HCT116 (cell line): ENCODE data around the gene PLD3. TPM values are rescaled to one million over a fixed set of nuclear protein-coding genes. Genes with fewer than 3 reads are reported as not detected.

ENCODE experiments used
- ATAC-seq: fragments of 200-7000 bp; cut with Tn5 transposase; 2 replicates; pipeline ENCODE4 v1.9.1; 2020; ENCODE audit warnings: mild to moderate bottlenecking, moderate library complexity
- BruUV-seq: library from RNA; stranded (reverse); fragments of 400-500 nt; replicated peaks from 2 replicates; lab custom pipeline; 2021; lab: Mats Ljungman, UMichigan
- CTCF ChIA-PET: fragments of 300-600 bp; sonication (Branson Sonifier 250); formaldehyde crosslinking; loops from one replicate; lab custom pipeline; 2021; ENCODE audit warnings: antibody characterized with exemption; lab: Charles Lee
- POLR2A ChIA-PET: fragments of 300-600, 350-600 bp; sonication (Branson Sonifier 250); formaldehyde crosslinking; loops from one replicate; lab custom pipeline; 2021; ENCODE audit warnings: antibody characterized with exemption; lab: Charles Lee
- RAD21 ChIA-PET, 2 experiments: fragments of 300-600 bp; sonication (Branson Sonifier 250); formaldehyde crosslinking; loops; one replicate each; lab custom pipeline; 2023; ENCODE audit warnings: low total read pairs in 2 of 2; ENCODE audit not compliant: uncharacterized antibody in 2 of 2, unreplicated experiment in 2 of 2, low non-redundant PET in 1 of 2; lab: Charles Lee
- DNase-seq: peaks from one replicate; pipeline ENCODE4 v3.0.0-alpha.2; 2010; ENCODE audit warnings: low read depth, low spot score
- H2AFZ ChIP-seq: fragments of 200-600 bp; shearing (Covaris generic), sonication (generic); 2 replicates; pipeline ENCODE4 v1.6.1; 2017; ENCODE audit warnings: low read depth, mixed run types, mixed read lengths, antibody characterized with exemption, low read length; ENCODE audit not compliant: poor library complexity, severe bottlenecking
- H3K27ac ChIP-seq: 2 replicates; pipeline ENCODE4 v1.5.1; 2012; ENCODE audit warnings: low read depth, low read length
- H3K27me3 ChIP-seq: fragments of 200-600 bp; sonication (generic); 2 replicates; pipeline ENCODE4 v1.6.1; 2016; ENCODE audit warnings: mixed run types, low read length, mixed read lengths; ENCODE audit not compliant: insufficient read depth
- H3K36me3 ChIP-seq, 2 experiments: fragments of 200-500 bp in 1 of 2; fragments of 200-600 bp in 1 of 2; sonication (Bioruptor generic) in 1 of 2; sonication (generic) in 1 of 2; 2 replicates each; pipeline versions ENCODE4 v1.5.1 to v1.6.1; 2014 to 2016; ENCODE audit warnings: low read length in 2 of 2, inconsistent platforms in 1 of 2, mixed read lengths in 1 of 2, mixed run types in 1 of 2; ENCODE audit not compliant: insufficient read depth in 2 of 2, control insufficient read depth in 1 of 2
- H3K4me1 ChIP-seq, 2 experiments: fragments of 200-600 bp in 1 of 2; sonication (generic) in 1 of 2; 2 replicates each; pipeline versions ENCODE4 v1.5.1 to v1.6.1; 2012 to 2017; ENCODE audit warnings: low read length in 2 of 2, inconsistent platforms in 1 of 2, mild to moderate bottlenecking in 1 of 2, mixed read lengths in 1 of 2, mixed run types in 1 of 2, moderate library complexity in 1 of 2; ENCODE audit not compliant: insufficient read depth in 2 of 2, control insufficient read depth in 1 of 2
- H3K4me2 ChIP-seq: fragments of 200-600 bp; sonication (generic); 2 replicates; pipeline ENCODE4 v1.6.1; 2017; ENCODE audit warnings: mixed run types, low read length, mixed read lengths
- H3K4me3 ChIP-seq, 2 experiments: fragments of 200-600 bp in 1 of 2; sonication (generic) in 1 of 2; replicated peaks in 1 of 2; 2 replicates each; pipeline ENCODE4 v1.5.1; 2011 to 2016; ENCODE audit warnings: low read length in 2 of 2, control low read depth in 1 of 2, low read depth in 1 of 2, mild to moderate bottlenecking in 1 of 2, mixed read lengths in 1 of 2, mixed run types in 1 of 2
- H3K79me2 ChIP-seq: fragments of 200-600 bp; sonication (generic); 2 replicates; pipeline ENCODE4 v1.6.1; 2017; ENCODE audit warnings: mild to moderate bottlenecking, mixed run types, low read length, moderate library complexity, mixed read lengths; ENCODE audit not compliant: insufficient read depth
- H3K9ac ChIP-seq: fragments of 200-600 bp; sonication (generic); 2 replicates; pipeline ENCODE4 v1.6.1; 2016; ENCODE audit warnings: low read length, mixed read lengths
- H3K9me2 ChIP-seq: fragments of 200-600 bp; sonication (generic), shearing (Covaris generic); 2 replicates; pipeline ENCODE4 v1.6.1; 2017; ENCODE audit warnings: mixed run types, mild to moderate bottlenecking, moderate library complexity; ENCODE audit not compliant: insufficient read depth
- H3K9me3 ChIP-seq, 2 experiments: fragments of 200-500 bp in 1 of 2; fragments of 200-600 bp in 1 of 2; sonication (Bioruptor generic) in 1 of 2; sonication (generic) in 1 of 2; 2 replicates each; pipeline ENCODE4 v1.6.1; 2014 to 2017; ENCODE audit warnings: low read length in 2 of 2, mixed read lengths in 2 of 2, inconsistent platforms in 1 of 2, low read depth in 1 of 2, mild to moderate bottlenecking in 1 of 2, mixed run types in 1 of 2, moderate library complexity in 1 of 2; ENCODE audit not compliant: control insufficient read depth in 1 of 2, insufficient read depth in 1 of 2
- H4K20me1 ChIP-seq: fragments of 200-600 bp; sonication (generic), shearing (Covaris generic); 2 replicates; pipeline ENCODE4 v1.6.1; 2017; ENCODE audit warnings: mixed run types, mild to moderate bottlenecking, moderate library complexity; ENCODE audit not compliant: insufficient read depth
- CEBPB ChIP-seq: IDR thresholded peaks from 2 replicates; pipeline ENCODE4 v1.6.1; 2012; ENCODE audit warnings: low read depth
- CTCF ChIP-seq, 3 experiments: fragments of 200-600 bp in 1 of 3; sonication (generic) in 1 of 3; IDR thresholded peaks in 2 of 3; conservative IDR thresholded peaks in 1 of 3; 2 replicates each; pipeline ENCODE4 v1.5.1; 2012 to 2017; ENCODE audit warnings: low read depth in 2 of 3, low read length in 2 of 3, antibody characterized with exemption in 1 of 3, borderline replicate concordance in 1 of 3, control low read depth in 1 of 3, mild to moderate bottlenecking in 1 of 3, mixed read lengths in 1 of 3, mixed run types in 1 of 3, moderate library complexity in 1 of 3; ENCODE audit not compliant: insufficient read depth in 1 of 3
- EZH2phosphoT487 ChIP-seq: fragments of 200-600 bp; IDR thresholded peaks from 2 replicates; pipeline ENCODE4 v1.6.1; 2018; ENCODE audit warnings: antibody characterized with exemption, borderline replicate concordance
- MAX ChIP-seq: IDR thresholded peaks from 2 replicates; pipeline ENCODE4 v1.6.1; 2012
- POLR2AphosphoS5 ChIP-seq: IDR thresholded peaks from 2 replicates; pipeline ENCODE4 v1.6.1; 2011; ENCODE audit warnings: mild to moderate bottlenecking, low read depth, low read length, moderate library complexity
- SRF ChIP-seq: IDR thresholded peaks from 2 replicates; pipeline ENCODE4 v1.6.1; 2012; ENCODE audit warnings: low read depth
- YY1 ChIP-seq: IDR thresholded peaks from 2 replicates; pipeline ENCODE4 v1.6.1; 2011; ENCODE audit warnings: low read length, low read depth, moderate library complexity, mild to moderate bottlenecking; ENCODE audit not compliant: insufficient replicate concordance; ENCODE audit errors: extremely low read depth
- ZBTB33 ChIP-seq: IDR thresholded peaks from 2 replicates; pipeline ENCODE4 v1.6.1; 2011; ENCODE audit warnings: mild to moderate bottlenecking, low read length, moderate library complexity; ENCODE audit not compliant: insufficient replicate concordance; ENCODE audit errors: extremely low read depth
- ZNF274 ChIP-seq: fragments of 200-500 bp; sonication (Bioruptor generic); IDR thresholded peaks from 2 replicates; pipeline ENCODE4 v1.6.1; 2014; ENCODE audit warnings: mild to moderate bottlenecking, low read depth, low read length, inconsistent platforms
- intact Hi-C: fragments of 100-400 bp; cut with micrococcal nuclease; formaldehyde crosslinking; loops from 2 replicates; pipeline ENCODE4 v1.10.0; 2022
- total RNA-seq: library from RNA; stranded (reverse); gene quantifications from one replicate; pipeline ENCODE4 v1.2.1, GENCODE V29; 2021; ENCODE audit not compliant: unreplicated experiment

Gene PLD3
- total RNA-seq, 1 experiment from 2014 or later = 123 TPM

DNA sequence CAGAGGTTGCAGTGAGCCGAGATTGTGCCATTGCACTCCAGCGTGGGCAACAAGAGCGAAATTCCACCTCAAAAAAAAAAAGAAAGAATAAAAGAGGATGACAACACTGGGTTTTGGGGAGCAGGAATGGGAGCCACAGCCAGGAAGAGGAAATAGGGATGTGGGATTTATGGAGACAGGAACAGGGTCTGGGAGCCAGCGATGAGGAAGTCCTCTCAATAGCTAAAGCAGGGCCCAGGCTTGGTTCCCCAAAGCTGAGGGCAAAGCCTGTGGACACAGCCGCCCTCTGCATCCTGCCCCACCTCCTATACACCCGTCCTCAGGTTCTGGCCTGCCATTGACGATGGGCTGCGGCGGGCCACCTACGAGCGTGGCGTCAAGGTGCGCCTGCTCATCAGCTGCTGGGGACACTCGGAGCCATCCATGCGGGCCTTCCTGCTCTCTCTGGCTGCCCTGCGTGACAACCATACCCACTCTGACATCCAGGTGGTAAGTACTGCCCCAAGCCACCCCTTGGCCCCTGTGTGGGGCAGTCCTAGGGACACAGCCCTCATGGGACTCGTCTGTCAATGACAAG is 27.9 kb downstream of the PLD3 start (continued):
- TF ChIP-seq CTCF (IDR thresholded peaks at IDR 0.05 in 2 of 3, conservative IDR thresholded peaks at IDR 0.05 in 1 of 3; ENCODE audit: borderline replicate concordance in 1 of 3, insufficient read depth in 1 of 3, low read depth in 2 of 3, low read length in 2 of 3) = no peak
- no peak for TF ChIP-seq SRF
- TF ChIP-seq CEBPB = no peak
- no peak for TF ChIP-seq POLR2AphosphoS5
- no peak for TF ChIP-seq ZNF274
- TF ChIP-seq EZH2phosphoT487 = no peak
- TF ChIP-seq ZBTB33 = no peak
- TF ChIP-seq MAX = no peak
- TF ChIP-seq, all 23 proteins: peak for 0

DNA sequence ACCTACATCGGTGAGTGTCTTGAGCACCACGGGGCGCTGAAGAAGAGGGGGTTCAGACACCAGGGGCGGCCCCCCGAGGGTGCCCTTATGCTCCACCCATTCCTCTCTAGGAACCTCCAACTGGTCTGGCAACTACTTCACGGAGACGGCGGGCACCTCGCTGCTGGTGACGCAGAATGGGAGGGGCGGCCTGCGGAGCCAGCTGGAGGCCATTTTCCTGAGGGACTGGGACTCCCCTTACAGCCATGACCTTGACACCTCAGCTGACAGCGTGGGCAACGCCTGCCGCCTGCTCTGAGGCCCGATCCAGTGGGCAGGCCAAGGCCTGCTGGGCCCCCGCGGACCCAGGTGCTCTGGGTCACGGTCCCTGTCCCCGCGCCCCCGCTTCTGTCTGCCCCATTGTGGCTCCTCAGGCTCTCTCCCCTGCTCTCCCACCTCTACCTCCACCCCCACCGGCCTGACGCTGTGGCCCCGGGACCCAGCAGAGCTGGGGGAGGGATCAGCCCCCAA is 29.4 kb downstream of the PLD3 start:
- H3K27ac ChIP-seq = no peak overlapping the region
- H3K27me3 ChIP-seq = no peaks in the 10 kb centered on the region
- POLR2A ChIA-PET = no interaction called here
- H3K9me2 ChIP-seq = no peaks in the 10 kb centered on the region
- BruUV-seq = TSS peak; percentile 84
- RAD21 ChIA-PET = no interaction called here
- CTCF ChIA-PET = interaction anchor here (1.3 kb wide), 1 partner anchor 238 kb away, joined by 3 read pairs; no protein-coding TSS in a partner anchor
- H3K36me3 ChIP-seq = no peaks in the 10 kb centered on the region; a peak in 1 of 4 replicates
- no peaks in the 10 kb centered on the region for H3K9me3 ChIP-seq
- no peak for DNase-seq
- no peak for TF ChIP-seq YY1
- H4K20me1 ChIP-seq = no peaks in the 10 kb centered on the region
- no peaks in the 10 kb centered on the region for H3K4me1 ChIP-seq
- H3K4me3 ChIP-seq = no peak overlapping the region
- no peak overlapping the region for H2AFZ ChIP-seq
- H3K79me2 ChIP-seq = no peaks in the 10 kb centered on the region
- intact Hi-C loops = no loop called here
- ATAC-seq = no peak
- H3K4me2 ChIP-seq = no peak overlapping the region
- no peak overlapping the region for H3K9ac ChIP-seq
